ENCODE measurements around the gene NRCAM. TPM values are rescaled to one million over a fixed set of nuclear protein-coding genes. Genes with fewer than 3 reads are reported as not detected.

Gene NRCAM
- total RNA-seq, 1 experiment from 2014 or later, result 1.1 TPM

- Mint-ChIP-seq H3K36me3 (ENCODE audit: insufficient read depth, unreplicated experiment) (no peaks in the 10 kb centered on the region), H3K27ac (ENCODE audit: low read depth, unreplicated experiment) (no peak overlapping the region), H3K27me3 (ENCODE audit: insufficient read depth, unreplicated experiment) (no peaks in the 10 kb centered on the region), H3K9me3 (ENCODE audit: unreplicated experiment) (no peaks in the 10 kb centered on the region), H3K4me1 (ENCODE audit: insufficient read depth, unreplicated experiment) (no peaks in the 10 kb centered on the region), H3K4me3 (ENCODE audit: unreplicated experiment) (no peak overlapping the region)
- ChIA-PET CTCF (no interaction called here), POLR2A (no interaction called here)
- intact Hi-C loops (cut with micrococcal nuclease), result no loop called here
- BruUV-seq (replicated peaks), result no TSS peak
- DNase-seq (ENCODE audit: unreplicated experiment), result no peak
- no peak for TF ChIP-seq CTCF (IDR thresholded peaks at IDR 0.05; ENCODE audit: unreplicated experiment)
Measured at GRCh38 chr7:108324053-108325038, 131.9 kb downstream of the NRCAM start.

- no peak for TF ChIP-seq CTCF (IDR thresholded peaks at IDR 0.05; ENCODE audit: unreplicated experiment)
- intact Hi-C loops (cut with micrococcal nuclease), result no loop called here
- no peaks in the 10 kb centered on the region for H3K36me3 Mint-ChIP-seq (ENCODE audit: insufficient read depth, unreplicated experiment)
- CTCF ChIA-PET, result interaction anchor here (0.6 to 0.7 kb wide), 2 partner anchors 21 to 70 kb away, joined by 3 to 4 read pairs; no protein-coding TSS in a partner anchor
- no peaks in the 10 kb centered on the region for H3K4me1 Mint-ChIP-seq (ENCODE audit: insufficient read depth, unreplicated experiment)
- no peaks in the 10 kb centered on the region for H3K27me3 Mint-ChIP-seq (ENCODE audit: insufficient read depth, unreplicated experiment)
- H3K4me3 Mint-ChIP-seq (ENCODE audit: unreplicated experiment), result no peak overlapping the region
- no peaks in the 10 kb centered on the region for H3K9me3 Mint-ChIP-seq (ENCODE audit: unreplicated experiment)
- no TSS peak for BruUV-seq (replicated peaks)
- POLR2A ChIA-PET, result no interaction called here
- DNase-seq (ENCODE audit: unreplicated experiment), result no peak
- H3K27ac Mint-ChIP-seq (ENCODE audit: low read depth, unreplicated experiment), result no peak overlapping the region
Measured at GRCh38 chr7:108322925-108323832, 133.1 kb downstream of the NRCAM start.

- no TSS peak for BruUV-seq (replicated peaks)
- TF ChIP-seq CTCF (IDR thresholded peaks at IDR 0.05; ENCODE audit: unreplicated experiment), result no peak
- POLR2A ChIA-PET, result interaction anchor here (0.7 to 1.0 kb wide), 2 partner anchors 13 to 329 kb away, joined by 3 read pairs; no protein-coding TSS in a partner anchor
- CTCF ChIA-PET, result no interaction called here
- no peaks in the 10 kb centered on the region for H3K27me3 Mint-ChIP-seq (ENCODE audit: insufficient read depth, unreplicated experiment)
- intact Hi-C loops (cut with micrococcal nuclease), result no loop called here
- no peak overlapping the region for H3K27ac Mint-ChIP-seq (ENCODE audit: low read depth, unreplicated experiment)
- H3K36me3 Mint-ChIP-seq (ENCODE audit: insufficient read depth, unreplicated experiment), result no peaks in the 10 kb centered on the region
- H3K4me3 Mint-ChIP-seq (ENCODE audit: unreplicated experiment), result no peak overlapping the region
- H3K4me1 Mint-ChIP-seq (ENCODE audit: insufficient read depth, unreplicated experiment), result no peaks in the 10 kb centered on the region
- DNase-seq (ENCODE audit: unreplicated experiment), result no peak
- no peaks in the 10 kb centered on the region for H3K9me3 Mint-ChIP-seq (ENCODE audit: unreplicated experiment)
Measured at GRCh38 chr7:108322046-108322445, 134.2 kb downstream of the NRCAM start.

GRCh38 chr7:108321359-108321758, 134.9 kb downstream of the NRCAM start:
- no peaks in the 10 kb centered on the region for H3K36me3 Mint-ChIP-seq (ENCODE audit: insufficient read depth, unreplicated experiment)
- H3K4me3 Mint-ChIP-seq (ENCODE audit: unreplicated experiment), result no peak overlapping the region
- POLR2A ChIA-PET, result interaction anchor here (1.0 kb wide), 1 partner anchor 12 kb away, joined by 3 read pairs; no protein-coding TSS in a partner anchor
- CTCF ChIA-PET, result no interaction called here
- no peaks in the 10 kb centered on the region for H3K4me1 Mint-ChIP-seq (ENCODE audit: insufficient read depth, unreplicated experiment)
- no peak for DNase-seq (ENCODE audit: unreplicated experiment)
- H3K9me3 Mint-ChIP-seq (ENCODE audit: unreplicated experiment), result no peaks in the 10 kb centered on the region
- BruUV-seq (replicated peaks), result no TSS peak
- H3K27me3 Mint-ChIP-seq (ENCODE audit: insufficient read depth, unreplicated experiment), result no peaks in the 10 kb centered on the region
- intact Hi-C loops (cut with micrococcal nuclease), result no loop called here
- no peak overlapping the region for H3K27ac Mint-ChIP-seq (ENCODE audit: low read depth, unreplicated experiment)
- TF ChIP-seq CTCF (IDR thresholded peaks at IDR 0.05; ENCODE audit: unreplicated experiment), result no peak

All from MCF 10A (cell line).